WTC11 (cell line): ENCODE measurements around the gene MPI. TPM values are rescaled to one million over a fixed set of nuclear protein-coding genes. Genes with fewer than 3 reads are reported as not detected.

Experiments used
- ATAC-seq: fragments of 200-7000 bp; cut with Tn5 transposase; 2 replicates; pipeline ENCODE4 v1.10.0; 2021; ENCODE audit warnings: mild to moderate bottlenecking, moderate library complexity
- CTCF ChIA-PET: fragments of 300-600 bp; sonication (Branson Sonifier 250); formaldehyde crosslinking; loops from one replicate; lab custom pipeline; 2021; ENCODE audit warnings: antibody characterized with exemption; lab: Charles Lee
- POLR2A ChIA-PET: fragments of 350-600 bp; sonication (Branson Sonifier 250); formaldehyde crosslinking; loops from one replicate; lab custom pipeline; 2021; ENCODE audit warnings: antibody characterized with exemption; lab: Charles Lee
- DNase-seq: peaks from one replicate; pipeline ENCODE4 v3.0.0; 2021; ENCODE audit warnings: low spot score
- H3K27ac Mint-ChIP-seq: 2 replicates; pipeline ENCODE4 v1.8.0; 2021; ENCODE audit warnings: mixed read lengths
- H3K27me3 Mint-ChIP-seq: 2 replicates; pipeline ENCODE4 v1.8.0; 2021; ENCODE audit warnings: low read depth, mild to moderate bottlenecking, moderate library complexity, mixed read lengths
- H3K36me3 Mint-ChIP-seq: 2 replicates; pipeline ENCODE4 v1.8.0; 2021; ENCODE audit warnings: mixed read lengths
- H3K4me1 Mint-ChIP-seq: 2 replicates; pipeline ENCODE4 v1.8.0; 2022; ENCODE audit warnings: mixed read lengths
- H3K4me3 Mint-ChIP-seq: 2 replicates; pipeline ENCODE4 v1.8.0; 2021; ENCODE audit warnings: mild to moderate bottlenecking, moderate library complexity, mixed read lengths
- H3K9me3 Mint-ChIP-seq: 2 replicates; pipeline ENCODE4 v1.8.0; 2021; ENCODE audit warnings: mixed read lengths
- ATF1 ChIP-seq: sonication (generic); formaldehyde crosslinking; IDR thresholded peaks from 2 replicates; pipeline ENCODE4 v1.8.1; 2023; ENCODE audit warnings: mild to moderate bottlenecking, moderate library complexity, missing genetic modification reagents
- ATF6 ChIP-seq: sonication (generic); formaldehyde crosslinking; IDR thresholded peaks from 2 replicates; pipeline ENCODE4 v1.8.1; 2023; ENCODE audit warnings: mild to moderate bottlenecking, missing genetic modification reagents
- CBFB ChIP-seq: sonication (generic); formaldehyde crosslinking; IDR thresholded peaks from 2 replicates; pipeline ENCODE4 v1.8.1; 2022; ENCODE audit warnings: mild to moderate bottlenecking, low read depth, missing genetic modification reagents
- CDX4 ChIP-seq: fragments of 250-450 bp; sonication (Bioruptor Pico); IDR thresholded peaks from 2 replicates; pipeline ENCODE4 v1.9.0; 2021; ENCODE audit warnings: moderate library complexity, mild to moderate bottlenecking, inconsistent platforms, borderline replicate concordance
- CREB1 ChIP-seq: sonication (generic); formaldehyde crosslinking; IDR thresholded peaks from 2 replicates; pipeline ENCODE4 v1.8.0; 2023; ENCODE audit warnings: mild to moderate bottlenecking, missing genetic modification reagents
- ESRRA ChIP-seq: sonication (generic); formaldehyde crosslinking; IDR thresholded peaks from 2 replicates; pipeline ENCODE4 v1.8.1; 2022; ENCODE audit warnings: mild to moderate bottlenecking, missing genetic modification reagents, borderline replicate concordance
- HMGA2 ChIP-seq: fragments of 250-450 bp; sonication (Bioruptor Pico); IDR thresholded peaks from 2 replicates; pipeline ENCODE4 v1.4.0; 2021; ENCODE audit warnings: mild to moderate bottlenecking, moderate library complexity
- HMGXB4 ChIP-seq: sonication (generic); formaldehyde crosslinking; IDR thresholded peaks from 2 replicates; pipeline ENCODE4 v1.8.1; 2023; ENCODE audit warnings: mild to moderate bottlenecking, moderate library complexity, missing genetic modification reagents
- IRF1 ChIP-seq: sonication (generic); formaldehyde crosslinking; IDR thresholded peaks from 2 replicates; pipeline ENCODE4 v1.8.0; 2023; ENCODE audit warnings: missing genetic modification reagents
- PRDM15 ChIP-seq: sonication (generic); formaldehyde crosslinking; IDR thresholded peaks from 2 replicates; pipeline ENCODE4 v1.8.0; 2022; ENCODE audit warnings: missing genetic modification reagents
- SP1 ChIP-seq: sonication (generic); formaldehyde crosslinking; conservative IDR thresholded peaks from 2 replicates; pipeline ENCODE4 v1.8.1; 2022; ENCODE audit warnings: missing genetic modification reagents
- ZNF121 ChIP-seq: sonication (generic); formaldehyde crosslinking; IDR thresholded peaks from 2 replicates; pipeline ENCODE4 v1.8.0; 2023; ENCODE audit warnings: missing genetic modification reagents
- ZNF232 ChIP-seq: sonication (generic); formaldehyde crosslinking; IDR thresholded peaks from 2 replicates; pipeline ENCODE4 v1.8.0; 2022; ENCODE audit warnings: mild to moderate bottlenecking, missing genetic modification reagents
- ZNF281 ChIP-seq: sonication (generic); formaldehyde crosslinking; IDR thresholded peaks from 2 replicates; pipeline ENCODE4 v1.8.0; 2023; ENCODE audit warnings: mild to moderate bottlenecking, missing genetic modification reagents
- total RNA-seq: library from RNA; stranded (reverse); gene quantifications from 3 replicates; pipeline ENCODE4 v1.2.3, GENCODE V29; 2021
- TF ChIP-seq, protein P1 (sequence below): sonication (generic); formaldehyde crosslinking; conservative IDR thresholded peaks from 2 replicates; pipeline ENCODE4 v1.8.1; 2022; ENCODE audit warnings: mild to moderate bottlenecking, missing genetic modification reagents
- TF ChIP-seq, protein P2 (sequence below): sonication (generic); formaldehyde crosslinking; IDR thresholded peaks from 2 replicates; pipeline ENCODE4 v1.8.0; 2023; ENCODE audit warnings: missing genetic modification reagents, mild to moderate bottlenecking, borderline replicate concordance
- TF ChIP-seq, protein P3 (sequence below): sonication (generic); formaldehyde crosslinking; IDR thresholded peaks from 2 replicates; pipeline ENCODE4 v1.8.1; 2022; ENCODE audit warnings: missing genetic modification reagents, borderline replicate concordance

Gene MPI
- total RNA-seq, 1 experiment from 2014 or later: 36.3 TPM

DNA sequence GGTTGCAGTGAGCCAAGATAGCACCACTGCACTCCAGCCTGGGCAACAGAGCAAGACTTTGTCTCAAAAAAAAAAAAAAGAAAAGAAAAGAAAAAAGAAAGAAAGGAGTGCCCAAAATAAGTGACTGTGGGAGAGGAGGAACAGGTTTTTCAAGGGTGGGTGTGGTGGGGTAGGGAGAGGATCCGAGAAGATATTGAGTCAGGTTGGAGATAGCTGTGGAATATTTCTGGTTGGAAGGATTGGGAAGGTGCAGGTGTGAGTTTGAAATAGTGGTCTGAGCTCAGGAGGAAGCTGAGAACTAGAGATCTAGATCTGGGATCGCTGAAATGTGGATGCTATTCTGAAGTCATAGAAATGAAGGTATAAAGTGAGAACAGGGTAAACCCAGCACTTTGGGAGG lies 24.5 kb upstream of the MPI start (continued):
- TF ChIP-seq PRDM15: no peak

- ChIA-PET POLR2A (interaction anchor here (0.6 kb wide), 1 partner anchor 29 kb away, joined by 4 read pairs; no protein-coding TSS in a partner anchor), CTCF (interaction anchor here (1.8 kb wide), 1 partner anchor 35 kb away, joined by 4 read pairs; no protein-coding TSS in a partner anchor)
- Mint-ChIP-seq H3K4me3 (no peak overlapping the region), H3K27ac (no peak overlapping the region), H3K4me1 (peaks cover 25% of the 10 kb centered on the region), H3K36me3 (peaks cover 18% of the 10 kb centered on the region), H3K9me3 (peaks cover 6% of the 10 kb centered on the region), H3K27me3 (no peaks in the 10 kb centered on the region)
- no peak for ATAC-seq
- DNase-seq: no peak
- TF ChIP-seq, protein P1, sequence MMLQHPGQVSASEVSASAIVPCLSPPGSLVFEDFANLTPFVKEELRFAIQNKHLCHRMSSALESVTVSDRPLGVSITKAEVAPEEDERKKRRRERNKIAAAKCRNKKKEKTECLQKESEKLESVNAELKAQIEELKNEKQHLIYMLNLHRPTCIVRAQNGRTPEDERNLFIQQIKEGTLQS (CRISPR knock-in tag): no peak
- TF ChIP-seq ZNF281 (no peak), ZNF121 (CRISPR knock-in tag) (no peak), HMGA2 (CRISPR knock-in tag) (no peak), ATF6 (CRISPR knock-in tag) (no peak), ATF1 (no peak), HMGXB4 (CRISPR knock-in tag) (no peak), IRF1 (CRISPR knock-in tag) (no peak), ZNF232 (no peak), SP1 (CRISPR knock-in tag) (no peak), ESRRA (CRISPR knock-in tag) (no peak), CDX4 (CRISPR knock-in tag) (no peak), CBFB (CRISPR knock-in tag) (no peak), CREB1 (CRISPR knock-in tag) (no peak)
- TF ChIP-seq, protein P2, sequence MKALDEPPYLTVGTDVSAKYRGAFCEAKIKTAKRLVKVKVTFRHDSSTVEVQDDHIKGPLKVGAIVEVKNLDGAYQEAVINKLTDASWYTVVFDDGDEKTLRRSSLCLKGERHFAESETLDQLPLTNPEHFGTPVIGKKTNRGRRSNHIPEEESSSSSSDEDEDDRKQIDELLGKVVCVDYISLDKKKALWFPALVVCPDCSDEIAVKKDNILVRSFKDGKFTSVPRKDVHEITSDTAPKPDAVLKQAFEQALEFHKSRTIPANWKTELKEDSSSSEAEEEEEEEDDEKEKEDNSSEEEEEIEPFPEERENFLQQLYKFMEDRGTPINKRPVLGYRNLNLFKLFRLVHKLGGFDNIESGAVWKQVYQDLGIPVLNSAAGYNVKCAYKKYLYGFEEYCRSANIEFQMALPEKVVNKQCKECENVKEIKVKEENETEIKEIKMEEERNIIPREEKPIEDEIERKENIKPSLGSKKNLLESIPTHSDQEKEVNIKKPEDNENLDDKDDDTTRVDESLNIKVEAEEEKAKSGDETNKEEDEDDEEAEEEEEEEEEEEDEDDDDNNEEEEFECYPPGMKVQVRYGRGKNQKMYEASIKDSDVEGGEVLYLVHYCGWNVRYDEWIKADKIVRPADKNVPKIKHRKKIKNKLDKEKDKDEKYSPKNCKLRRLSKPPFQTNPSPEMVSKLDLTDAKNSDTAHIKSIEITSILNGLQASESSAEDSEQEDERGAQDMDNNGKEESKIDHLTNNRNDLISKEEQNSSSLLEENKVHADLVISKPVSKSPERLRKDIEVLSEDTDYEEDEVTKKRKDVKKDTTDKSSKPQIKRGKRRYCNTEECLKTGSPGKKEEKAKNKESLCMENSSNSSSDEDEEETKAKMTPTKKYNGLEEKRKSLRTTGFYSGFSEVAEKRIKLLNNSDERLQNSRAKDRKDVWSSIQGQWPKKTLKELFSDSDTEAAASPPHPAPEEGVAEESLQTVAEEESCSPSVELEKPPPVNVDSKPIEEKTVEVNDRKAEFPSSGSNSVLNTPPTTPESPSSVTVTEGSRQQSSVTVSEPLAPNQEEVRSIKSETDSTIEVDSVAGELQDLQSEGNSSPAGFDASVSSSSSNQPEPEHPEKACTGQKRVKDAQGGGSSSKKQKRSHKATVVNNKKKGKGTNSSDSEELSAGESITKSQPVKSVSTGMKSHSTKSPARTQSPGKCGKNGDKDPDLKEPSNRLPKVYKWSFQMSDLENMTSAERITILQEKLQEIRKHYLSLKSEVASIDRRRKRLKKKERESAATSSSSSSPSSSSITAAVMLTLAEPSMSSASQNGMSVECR: no peak
- TF ChIP-seq, protein P3, sequence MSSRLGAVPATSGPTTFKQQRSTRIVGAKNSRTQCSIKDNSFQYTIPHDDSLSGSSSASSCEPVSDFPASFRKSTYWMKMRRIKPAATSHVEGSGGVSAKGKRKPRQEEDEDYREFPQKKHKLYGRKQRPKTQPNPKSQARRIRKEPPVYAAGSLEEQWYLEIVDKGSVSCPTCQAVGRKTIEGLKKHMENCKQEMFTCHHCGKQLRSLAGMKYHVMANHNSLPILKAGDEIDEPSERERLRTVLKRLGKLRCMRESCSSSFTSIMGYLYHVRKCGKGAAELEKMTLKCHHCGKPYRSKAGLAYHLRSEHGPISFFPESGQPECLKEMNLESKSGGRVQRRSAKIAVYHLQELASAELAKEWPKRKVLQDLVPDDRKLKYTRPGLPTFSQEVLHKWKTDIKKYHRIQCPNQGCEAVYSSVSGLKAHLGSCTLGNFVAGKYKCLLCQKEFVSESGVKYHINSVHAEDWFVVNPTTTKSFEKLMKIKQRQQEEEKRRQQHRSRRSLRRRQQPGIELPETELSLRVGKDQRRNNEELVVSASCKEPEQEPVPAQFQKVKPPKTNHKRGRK: no peak
Observed at GRCh38 chr15:74866090-74866489, 23.8 kb upstream of the MPI start.
